GM12878 (cell line): ENCODE measurements around the gene MAP3K1. TPM values are rescaled to one million over a fixed set of nuclear protein-coding genes. Genes with fewer than 3 reads are reported as not detected.
A peak's percentile ranks its signal among the peaks of the same experiment; 100 is the strongest.

Source experiments
- ATF2 ChIP-seq: IDR thresholded peaks from 2 replicates; pipeline ENCODE4 v1.6.1; 2012; ENCODE audit warnings: low read length, inconsistent platforms
- CBFB ChIP-seq: IDR thresholded peaks from 2 replicates; pipeline ENCODE4 v1.6.1; 2016; ENCODE audit warnings: antibody characterized with exemption, low read depth
- E4F1 ChIP-seq: fragments of 450-650 bp; IDR thresholded peaks from 2 replicates; pipeline ENCODE4 v1.6.1; 2018; ENCODE audit warnings: borderline replicate concordance, mild to moderate bottlenecking; ENCODE audit not compliant: partially characterized antibody
- FOS ChIP-seq: IDR thresholded peaks from 3 replicates; pipeline ENCODE4 v1.6.1; 2011; ENCODE audit warnings: borderline replicate concordance; ENCODE audit not compliant: insufficient read length; ENCODE audit errors: extremely low read depth
- GABPA ChIP-seq: IDR thresholded peaks from 2 replicates; pipeline ENCODE4 v1.6.1; 2014; ENCODE audit warnings: antibody characterized with exemption, low read depth, mild to moderate bottlenecking, inconsistent platforms
- JUND ChIP-seq: IDR thresholded peaks from 2 replicates; pipeline ENCODE4 v1.6.1; 2012; ENCODE audit warnings: low read depth, mild to moderate bottlenecking, low read length, improper control_type of control experiment, moderate library complexity
- MTA3 ChIP-seq: IDR thresholded peaks from 2 replicates; pipeline ENCODE4 v1.6.1; 2012; ENCODE audit warnings: low read length, inconsistent platforms, borderline replicate concordance
- NR2C2 ChIP-seq: IDR thresholded peaks from 2 replicates; pipeline ENCODE4 v1.6.1; 2011; ENCODE audit warnings: borderline replicate concordance, low read depth; ENCODE audit not compliant: control insufficient read depth, insufficient read length
- PAX5 ChIP-seq: IDR thresholded peaks from 2 replicates; pipeline ENCODE4 v1.6.1; 2011; ENCODE audit warnings: low read depth, low read length, borderline replicate concordance
- POU2F2 ChIP-seq: IDR thresholded peaks from 3 replicates; pipeline ENCODE4 v1.6.1; 2011; ENCODE audit warnings: low read depth, mild to moderate bottlenecking, low read length, borderline replicate concordance
- RAD21 ChIP-seq: IDR thresholded peaks from 2 replicates; pipeline ENCODE4 v1.6.1; 2011; ENCODE audit warnings: mild to moderate bottlenecking, low read depth, low read length, moderate library complexity; ENCODE audit not compliant: insufficient read depth
- RAD51 ChIP-seq: fragments of 450-650 bp; IDR thresholded peaks from 2 replicates; pipeline ENCODE4 v1.6.1; 2016; ENCODE audit warnings: moderate library complexity, mild to moderate bottlenecking, inconsistent platforms
- RBBP5 ChIP-seq: fragments of 200-600 bp; sonication (generic); conservative IDR thresholded peaks from 2 replicates; pipeline ENCODE4 v1.6.1; 2016
- SMC3 ChIP-seq: IDR thresholded peaks from 2 replicates; pipeline ENCODE4 v1.6.1; 2011; ENCODE audit warnings: low read length, improper control_type of control experiment, borderline replicate concordance
- STAT3 ChIP-seq: IDR thresholded peaks from 2 replicates; pipeline ENCODE4 v1.6.1; 2011; ENCODE audit warnings: low read depth, low read length, improper control_type of control experiment
- TBL1XR1 ChIP-seq: IDR thresholded peaks from 2 replicates; pipeline ENCODE4 v1.6.1; 2012; ENCODE audit warnings: low read depth, low read length, improper control_type of control experiment
- TCF12 ChIP-seq: IDR thresholded peaks from 2 replicates; pipeline ENCODE4 v1.6.1; 2011; ENCODE audit warnings: low read depth, mild to moderate bottlenecking, low read length
- WRNIP1 ChIP-seq: IDR thresholded peaks from 2 replicates; pipeline ENCODE4 v1.6.1; 2011; ENCODE audit warnings: low read depth, low read length, improper control_type of control experiment, borderline replicate concordance
- YBX1 ChIP-seq: fragments of 450-650 bp; IDR thresholded peaks from 2 replicates; pipeline ENCODE4 v1.6.1; 2016; ENCODE audit warnings: antibody characterized with exemption
- ZNF207 ChIP-seq: fragments of 450-650 bp; IDR thresholded peaks from 2 replicates; pipeline ENCODE4 v1.6.1; 2014; ENCODE audit warnings: antibody characterized with exemption, mild to moderate bottlenecking, borderline replicate concordance
- ZNF24 ChIP-seq: fragments of 450-650 bp; IDR thresholded peaks from 2 replicates; pipeline ENCODE4 v1.6.1; 2017; ENCODE audit warnings: antibody characterized with exemption, mild to moderate bottlenecking
- ZNF274 ChIP-seq: IDR thresholded peaks from one replicate; pipeline ENCODE4 v1.8.0; 2011; ENCODE audit not compliant: insufficient read length, insufficient read depth
- polyA plus RNA-seq, 11 experiments: library from polyadenylated mRNA; depleted of rRNA in 4 of 11; unstranded in 6 of 11; stranded (reverse) in 5 of 11; fragments of >200 nt; fragmentation: Nextera tagmentation in 4 of 11; fragmentation: Illumina TruSeq in 1 of 11; extraction: Ambion mirVana in 4 of 11; extraction: Trizol in 1 of 11; gene quantifications; 1 replicate in 1 of 11; 2 replicates in 10 of 11; pipeline versions ENCODE4 v1.2.1 to v1.2.3, GENCODE V29; 2011 to 2016; ENCODE audit warnings: inconsistent platforms in 2 of 11, missing spikeins in 2 of 11, low read depth in 1 of 11
- total RNA-seq, 4 experiments: library from RNA; depleted of rRNA in 3 of 4; stranded (reverse); fragments of >200 nt in 3 of 4; fragmentation: Illumina TruSeq in 1 of 4; extraction: Trizol in 1 of 4; gene quantifications; 2 replicates each; pipeline versions ENCODE4 v1.2.1 to v1.2.3, GENCODE V29; 2013 to 2021
- TF ChIP-seq, protein P1 (sequence below), 3 experiments: IDR thresholded peaks in 2 of 3; conservative IDR thresholded peaks in 1 of 3; 2 replicates each; pipeline ENCODE4 v1.5.1; 2011; ENCODE audit warnings: low read depth in 3 of 3, low read length in 3 of 3, mild to moderate bottlenecking in 3 of 3, control low read depth in 2 of 3, moderate library complexity in 2 of 3, inconsistent platforms in 1 of 3, mixed read lengths in 1 of 3; ENCODE audit not compliant: control insufficient read depth in 2 of 3, insufficient read depth in 1 of 3; ENCODE audit errors: extremely low read depth in 1 of 3

Gene MAP3K1
- total and polyA plus RNA-seq, 10 of the 15 experiments (the other 5 are each of a cell fraction or from before 2014, with no cell fraction given), result 7.5 to 24.6 (median 12.6) TPM

DNA sequence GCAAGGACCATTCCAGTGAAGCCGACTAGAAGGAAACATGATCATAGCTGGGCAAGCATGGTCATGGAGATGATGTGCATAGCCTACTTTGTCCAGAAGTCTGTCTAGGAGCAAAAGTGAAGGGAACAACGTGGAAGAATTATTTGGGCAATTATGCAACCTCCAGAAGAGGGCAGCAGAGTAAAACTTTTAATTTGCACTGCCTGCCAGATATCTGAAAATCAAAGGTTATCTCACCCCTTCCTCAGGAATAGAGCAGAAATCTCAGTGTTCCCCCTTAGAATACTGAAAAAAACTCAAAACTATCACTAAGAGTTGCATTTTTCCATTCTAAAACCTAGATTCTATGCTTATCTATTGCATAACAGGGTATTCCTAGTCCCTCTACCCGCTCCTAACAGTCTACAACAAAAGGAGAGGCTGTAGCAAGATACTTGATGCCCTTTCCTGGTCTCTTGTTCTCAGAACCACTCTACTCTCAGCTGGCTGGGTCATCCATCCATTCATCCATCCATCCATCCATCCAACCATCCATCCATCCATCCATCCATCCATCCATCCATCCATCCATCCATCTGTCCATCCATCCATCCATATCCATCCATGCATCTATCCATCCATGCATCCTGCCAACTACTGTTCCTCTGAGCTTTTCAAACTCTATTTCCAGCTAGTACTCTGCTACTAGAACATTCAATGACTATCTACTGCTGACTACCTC lies 85.7 kb downstream of the MAP3K1 start (continued):
- TF ChIP-seq ATF2, result no peak
- no peak for TF ChIP-seq YBX1
- TF ChIP-seq STAT3, result no peak
- peak; percentile 82; the same call in 1 of the 3 replicates for TF ChIP-seq POU2F2
- TF ChIP-seq, protein P1, sequence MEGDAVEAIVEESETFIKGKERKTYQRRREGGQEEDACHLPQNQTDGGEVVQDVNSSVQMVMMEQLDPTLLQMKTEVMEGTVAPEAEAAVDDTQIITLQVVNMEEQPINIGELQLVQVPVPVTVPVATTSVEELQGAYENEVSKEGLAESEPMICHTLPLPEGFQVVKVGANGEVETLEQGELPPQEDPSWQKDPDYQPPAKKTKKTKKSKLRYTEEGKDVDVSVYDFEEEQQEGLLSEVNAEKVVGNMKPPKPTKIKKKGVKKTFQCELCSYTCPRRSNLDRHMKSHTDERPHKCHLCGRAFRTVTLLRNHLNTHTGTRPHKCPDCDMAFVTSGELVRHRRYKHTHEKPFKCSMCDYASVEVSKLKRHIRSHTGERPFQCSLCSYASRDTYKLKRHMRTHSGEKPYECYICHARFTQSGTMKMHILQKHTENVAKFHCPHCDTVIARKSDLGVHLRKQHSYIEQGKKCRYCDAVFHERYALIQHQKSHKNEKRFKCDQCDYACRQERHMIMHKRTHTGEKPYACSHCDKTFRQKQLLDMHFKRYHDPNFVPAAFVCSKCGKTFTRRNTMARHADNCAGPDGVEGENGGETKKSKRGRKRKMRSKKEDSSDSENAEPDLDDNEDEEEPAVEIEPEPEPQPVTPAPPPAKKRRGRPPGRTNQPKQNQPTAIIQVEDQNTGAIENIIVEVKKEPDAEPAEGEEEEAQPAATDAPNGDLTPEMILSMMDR (IDR thresholded peaks at IDR 0.05 in 2 of 3, conservative IDR thresholded peaks at IDR 0.05 in 1 of 3; ENCODE audit: control insufficient read depth in 2 of 3, extremely low read depth in 1 of 3, insufficient read depth in 1 of 3, low read depth in 3 of 3, low read length in 3 of 3), result peak; percentile 60 to 83 (median 75); a peak in 5 of 6 replicates
- TF ChIP-seq RAD51, result no peak
- no peak for TF ChIP-seq ZNF274
- no peak for TF ChIP-seq TBL1XR1
- no peak for TF ChIP-seq RBBP5
- no peak for TF ChIP-seq GABPA
- TF ChIP-seq RAD21, result peak; percentile 89
- TF ChIP-seq CBFB, result no peak
- no peak for TF ChIP-seq PAX5
- TF ChIP-seq FOS, result no peak
- no peak for TF ChIP-seq JUND
- TF ChIP-seq TCF12, result no peak
- no peak for TF ChIP-seq ZNF207
- TF ChIP-seq WRNIP1, result no peak
- no peak for TF ChIP-seq MTA3
- TF ChIP-seq SMC3, result peak; percentile 89
- TF ChIP-seq ZNF24, result 0 out of 2 replicates have a peak, but pooled peaks have one; percentile 32
- TF ChIP-seq NR2C2, result no peak
- TF ChIP-seq E4F1, result no peak
